HepG2 (cell line): ENCODE measurements around the gene SLC6A8. TPM values are rescaled to one million over a fixed set of nuclear protein-coding genes. Genes with fewer than 3 reads are reported as not detected.

Source experiments
- BORCS8-MEF2B ChIP-seq: sonication (generic); formaldehyde crosslinking; IDR thresholded peaks from 2 replicates; pipeline ENCODE4 v1.8.0; 2022; ENCODE audit warnings: mild to moderate bottlenecking, missing genetic modification reagents
- EEA1 ChIP-seq: sonication (generic); formaldehyde crosslinking; IDR thresholded peaks from 2 replicates; pipeline ENCODE4 v1.5.1; 2020; ENCODE audit warnings: mild to moderate bottlenecking, missing genetic modification reagents, borderline replicate concordance
- HDAC2 ChIP-seq: sonication (generic); formaldehyde crosslinking; IDR thresholded peaks from 2 replicates; pipeline ENCODE4 v1.4.0; 2020; ENCODE audit warnings: missing genetic modification reagents
- HOXA3 ChIP-seq: sonication (generic); formaldehyde crosslinking; IDR thresholded peaks from 2 replicates; pipeline ENCODE4 v1.5.0; 2020; ENCODE audit warnings: missing genetic modification reagents
- MBD4 ChIP-seq: IDR thresholded peaks from 2 replicates; pipeline ENCODE4 v1.6.1; 2012; ENCODE audit warnings: low read length, inconsistent platforms, borderline replicate concordance
- RFXAP ChIP-seq: sonication (generic); formaldehyde crosslinking; IDR thresholded peaks from 2 replicates; pipeline ENCODE4 v1.4.0; 2020; ENCODE audit warnings: missing genetic modification reagents, borderline replicate concordance
- TARDBP ChIP-seq: sonication (generic); formaldehyde crosslinking; IDR thresholded peaks from 2 replicates; pipeline ENCODE4 v1.8.0; 2022; ENCODE audit warnings: mild to moderate bottlenecking, missing genetic modification reagents
- TCF7 ChIP-seq: sonication (generic); IDR thresholded peaks from 2 replicates; pipeline ENCODE4 v1.6.1; 2016; ENCODE audit warnings: antibody characterized with exemption, low read depth
- YEATS4 ChIP-seq: sonication (generic); formaldehyde crosslinking; IDR thresholded peaks from 2 replicates; pipeline ENCODE4 v1.4.0; 2020; ENCODE audit warnings: missing genetic modification reagents, borderline replicate concordance
- ZFP62 ChIP-seq: sonication (generic); formaldehyde crosslinking; IDR thresholded peaks from 2 replicates; pipeline ENCODE4 v1.4.0; 2020; ENCODE audit warnings: missing genetic modification reagents
- ZNF484 ChIP-seq: sonication (generic); formaldehyde crosslinking; IDR thresholded peaks from 2 replicates; pipeline ENCODE4 v1.5.1; 2020; ENCODE audit warnings: mild to moderate bottlenecking, low read depth, missing genetic modification reagents, borderline replicate concordance
- ZNF737 ChIP-seq: sonication (generic); formaldehyde crosslinking; IDR thresholded peaks from 2 replicates; pipeline ENCODE4 v1.5.0; 2020; ENCODE audit warnings: missing genetic modification reagents, mild to moderate bottlenecking, borderline replicate concordance
- polyA plus RNA-seq, 8 experiments: library from polyadenylated mRNA; depleted of rRNA in 3 of 8; stranded (reverse) in 7 of 8; unstranded in 1 of 8; fragments of >200 nt; fragmentation: Illumina TruSeq in 4 of 8; extraction: Trizol in 4 of 8; gene quantifications; 2 replicates each; pipeline versions ENCODE4 v1.2.1 to v1.2.3, GENCODE V29; 2011 to 2016; ENCODE audit warnings: low read depth in 4 of 8, missing spikeins in 1 of 8, mixed read lengths in 1 of 8; ENCODE audit not compliant: insufficient read depth in 1 of 8
- total RNA-seq, 5 experiments: library from RNA; depleted of rRNA; stranded (reverse); fragments of >200 nt; fragmentation: Illumina TruSeq; extraction: Trizol; gene quantifications; 2 replicates each; pipeline ENCODE4 v1.2.3, GENCODE V29; 2016; ENCODE audit warnings: low read depth in 1 of 5
- TF ChIP-seq, protein P1 (sequence below): sonication (generic); formaldehyde crosslinking; IDR thresholded peaks from 2 replicates; pipeline ENCODE4 v1.4.0; 2020; ENCODE audit warnings: missing genetic modification reagents
- TF ChIP-seq, protein P2 (sequence below): sonication (generic); formaldehyde crosslinking; IDR thresholded peaks from 2 replicates; pipeline ENCODE4 v1.5.0; 2020; ENCODE audit warnings: missing genetic modification reagents, mild to moderate bottlenecking, borderline replicate concordance
- TF ChIP-seq, protein P3 (sequence below): sonication (generic); formaldehyde crosslinking; IDR thresholded peaks from 2 replicates; pipeline ENCODE4 v1.4.0; 2020; ENCODE audit warnings: missing genetic modification reagents, borderline replicate concordance
- TF ChIP-seq, protein P4 (sequence below): sonication (generic); formaldehyde crosslinking; IDR thresholded peaks from 2 replicates; pipeline ENCODE4 v1.4.0; 2020; ENCODE audit warnings: missing genetic modification reagents, borderline replicate concordance
- TF ChIP-seq, protein P5 (sequence below): sonication (generic); formaldehyde crosslinking; IDR thresholded peaks from 2 replicates; pipeline ENCODE4 v1.8.0; 2022; ENCODE audit warnings: mild to moderate bottlenecking, missing genetic modification reagents, moderate library complexity

Gene SLC6A8
- total and polyA plus RNA-seq, 2 of the 13 experiments (the other 11 are each of a cell fraction or from before 2014, with no cell fraction given), result 13.9 to 176 TPM

DNA sequence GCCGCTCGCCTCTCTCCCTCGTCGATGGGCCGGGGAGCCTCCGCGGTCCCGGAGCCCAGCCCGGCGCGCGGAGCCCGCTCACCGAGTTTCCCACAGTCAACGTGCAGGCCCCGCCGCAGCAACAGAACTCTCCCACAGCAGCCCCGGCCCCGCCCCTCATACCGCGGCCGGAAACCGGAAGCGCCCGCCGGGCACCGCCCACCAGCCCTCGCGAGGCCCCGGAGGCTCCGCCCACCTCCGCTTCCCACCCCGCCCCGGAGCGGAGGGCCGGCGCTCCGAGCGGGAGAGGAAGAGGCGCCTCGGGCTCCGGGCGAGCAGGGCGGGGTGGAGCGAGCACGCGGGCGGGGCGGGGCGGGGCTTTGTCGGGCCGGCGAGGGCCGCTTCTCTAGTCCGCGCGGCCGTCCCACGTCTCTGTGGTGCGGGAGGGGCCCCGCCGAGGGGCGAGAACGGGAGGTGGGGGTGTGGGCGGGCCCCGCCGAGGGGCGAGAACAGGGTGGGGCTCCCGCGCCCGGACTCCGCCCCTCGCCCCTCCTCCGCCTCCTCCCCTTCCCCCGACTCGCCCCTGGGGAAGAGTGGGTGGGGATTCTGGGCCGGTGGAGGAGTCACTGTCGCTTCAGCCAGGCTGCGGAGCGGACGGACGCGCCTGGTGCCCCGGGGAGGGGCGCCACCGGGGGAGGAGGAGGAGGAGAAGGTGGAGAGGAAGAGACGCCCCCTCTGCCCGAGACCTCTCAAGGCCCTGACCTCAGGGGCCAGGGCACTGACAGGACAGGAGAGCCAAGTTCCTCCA lies 36.7 kb downstream of the SLC6A8 start, which contains the start of the genes ABCD1 and BCAP31 (continued):
- TF ChIP-seq, protein P1, sequence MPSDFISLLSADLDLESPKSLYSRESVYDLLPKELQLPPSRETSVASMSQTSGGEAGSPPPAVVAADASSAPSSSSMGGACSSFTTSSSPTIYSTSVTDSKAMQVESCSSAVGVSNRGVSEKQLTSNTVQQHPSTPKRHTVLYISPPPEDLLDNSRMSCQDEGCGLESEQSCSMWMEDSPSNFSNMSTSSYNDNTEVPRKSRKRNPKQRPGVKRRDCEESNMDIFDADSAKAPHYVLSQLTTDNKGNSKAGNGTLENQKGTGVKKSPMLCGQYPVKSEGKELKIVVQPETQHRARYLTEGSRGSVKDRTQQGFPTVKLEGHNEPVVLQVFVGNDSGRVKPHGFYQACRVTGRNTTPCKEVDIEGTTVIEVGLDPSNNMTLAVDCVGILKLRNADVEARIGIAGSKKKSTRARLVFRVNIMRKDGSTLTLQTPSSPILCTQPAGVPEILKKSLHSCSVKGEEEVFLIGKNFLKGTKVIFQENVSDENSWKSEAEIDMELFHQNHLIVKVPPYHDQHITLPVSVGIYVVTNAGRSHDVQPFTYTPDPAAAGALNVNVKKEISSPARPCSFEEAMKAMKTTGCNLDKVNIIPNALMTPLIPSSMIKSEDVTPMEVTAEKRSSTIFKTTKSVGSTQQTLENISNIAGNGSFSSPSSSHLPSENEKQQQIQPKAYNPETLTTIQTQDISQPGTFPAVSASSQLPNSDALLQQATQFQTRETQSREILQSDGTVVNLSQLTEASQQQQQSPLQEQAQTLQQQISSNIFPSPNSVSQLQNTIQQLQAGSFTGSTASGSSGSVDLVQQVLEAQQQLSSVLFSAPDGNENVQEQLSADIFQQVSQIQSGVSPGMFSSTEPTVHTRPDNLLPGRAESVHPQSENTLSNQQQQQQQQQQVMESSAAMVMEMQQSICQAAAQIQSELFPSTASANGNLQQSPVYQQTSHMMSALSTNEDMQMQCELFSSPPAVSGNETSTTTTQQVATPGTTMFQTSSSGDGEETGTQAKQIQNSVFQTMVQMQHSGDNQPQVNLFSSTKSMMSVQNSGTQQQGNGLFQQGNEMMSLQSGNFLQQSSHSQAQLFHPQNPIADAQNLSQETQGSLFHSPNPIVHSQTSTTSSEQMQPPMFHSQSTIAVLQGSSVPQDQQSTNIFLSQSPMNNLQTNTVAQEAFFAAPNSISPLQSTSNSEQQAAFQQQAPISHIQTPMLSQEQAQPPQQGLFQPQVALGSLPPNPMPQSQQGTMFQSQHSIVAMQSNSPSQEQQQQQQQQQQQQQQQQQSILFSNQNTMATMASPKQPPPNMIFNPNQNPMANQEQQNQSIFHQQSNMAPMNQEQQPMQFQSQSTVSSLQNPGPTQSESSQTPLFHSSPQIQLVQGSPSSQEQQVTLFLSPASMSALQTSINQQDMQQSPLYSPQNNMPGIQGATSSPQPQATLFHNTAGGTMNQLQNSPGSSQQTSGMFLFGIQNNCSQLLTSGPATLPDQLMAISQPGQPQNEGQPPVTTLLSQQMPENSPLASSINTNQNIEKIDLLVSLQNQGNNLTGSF, result no peak
- TF ChIP-seq RFXAP (CRISPR knock-in tag), result no peak
- no peak for TF ChIP-seq BORCS8-MEF2B
- TF ChIP-seq, protein P2, sequence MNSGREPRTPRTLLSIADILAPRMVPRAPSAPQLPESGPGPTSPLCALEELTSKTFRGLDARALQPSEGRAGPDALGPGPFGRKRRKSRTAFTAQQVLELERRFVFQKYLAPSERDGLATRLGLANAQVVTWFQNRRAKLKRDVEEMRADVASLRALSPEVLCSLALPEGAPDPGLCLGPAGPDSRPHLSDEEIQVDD, result no peak
- TF ChIP-seq TARDBP (CRISPR knock-in tag), result no peak
- TF ChIP-seq ZNF484, result no peak
- TF ChIP-seq, protein P3, sequence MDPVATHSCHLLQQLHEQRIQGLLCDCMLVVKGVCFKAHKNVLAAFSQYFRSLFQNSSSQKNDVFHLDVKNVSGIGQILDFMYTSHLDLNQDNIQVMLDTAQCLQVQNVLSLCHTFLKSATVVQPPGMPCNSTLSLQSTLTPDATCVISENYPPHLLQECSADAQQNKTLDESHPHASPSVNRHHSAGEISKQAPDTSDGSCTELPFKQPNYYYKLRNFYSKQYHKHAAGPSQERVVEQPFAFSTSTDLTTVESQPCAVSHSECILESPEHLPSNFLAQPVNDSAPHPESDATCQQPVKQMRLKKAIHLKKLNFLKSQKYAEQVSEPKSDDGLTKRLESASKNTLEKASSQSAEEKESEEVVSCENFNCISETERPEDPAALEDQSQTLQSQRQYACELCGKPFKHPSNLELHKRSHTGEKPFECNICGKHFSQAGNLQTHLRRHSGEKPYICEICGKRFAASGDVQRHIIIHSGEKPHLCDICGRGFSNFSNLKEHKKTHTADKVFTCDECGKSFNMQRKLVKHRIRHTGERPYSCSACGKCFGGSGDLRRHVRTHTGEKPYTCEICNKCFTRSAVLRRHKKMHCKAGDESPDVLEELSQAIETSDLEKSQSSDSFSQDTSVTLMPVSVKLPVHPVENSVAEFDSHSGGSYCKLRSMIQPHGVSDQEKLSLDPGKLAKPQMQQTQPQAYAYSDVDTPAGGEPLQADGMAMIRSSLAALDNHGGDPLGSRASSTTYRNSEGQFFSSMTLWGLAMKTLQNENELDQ (CRISPR knock-in tag), result no peak
- no peak for TF ChIP-seq HDAC2 (CRISPR knock-in tag)
- no peak for TF ChIP-seq ZNF737
- TF ChIP-seq ZFP62 (CRISPR knock-in tag), result no peak
- TF ChIP-seq, protein P4, sequence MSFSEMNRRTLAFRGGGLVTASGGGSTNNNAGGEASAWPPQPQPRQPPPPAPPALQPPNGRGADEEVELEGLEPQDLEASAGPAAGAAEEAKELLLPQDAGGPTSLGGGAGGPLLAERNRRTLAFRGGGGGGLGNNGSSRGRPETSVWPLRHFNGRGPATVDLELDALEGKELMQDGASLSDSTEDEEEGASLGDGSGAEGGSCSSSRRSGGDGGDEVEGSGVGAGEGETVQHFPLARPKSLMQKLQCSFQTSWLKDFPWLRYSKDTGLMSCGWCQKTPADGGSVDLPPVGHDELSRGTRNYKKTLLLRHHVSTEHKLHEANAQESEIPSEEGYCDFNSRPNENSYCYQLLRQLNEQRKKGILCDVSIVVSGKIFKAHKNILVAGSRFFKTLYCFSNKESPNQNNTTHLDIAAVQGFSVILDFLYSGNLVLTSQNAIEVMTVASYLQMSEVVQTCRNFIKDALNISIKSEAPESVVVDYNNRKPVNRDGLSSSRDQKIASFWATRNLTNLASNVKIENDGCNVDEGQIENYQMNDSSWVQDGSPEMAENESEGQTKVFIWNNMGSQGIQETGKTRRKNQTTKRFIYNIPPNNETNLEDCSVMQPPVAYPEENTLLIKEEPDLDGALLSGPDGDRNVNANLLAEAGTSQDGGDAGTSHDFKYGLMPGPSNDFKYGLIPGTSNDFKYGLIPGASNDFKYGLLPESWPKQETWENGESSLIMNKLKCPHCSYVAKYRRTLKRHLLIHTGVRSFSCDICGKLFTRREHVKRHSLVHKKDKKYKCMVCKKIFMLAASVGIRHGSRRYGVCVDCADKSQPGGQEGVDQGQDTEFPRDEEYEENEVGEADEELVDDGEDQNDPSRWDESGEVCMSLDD (CRISPR knock-in tag), result no peak
- TF ChIP-seq YEATS4, result no peak
- TF ChIP-seq TCF7, result no peak
- no peak for TF ChIP-seq EEA1 (CRISPR knock-in tag)
- TF ChIP-seq MBD4, result no peak
- TF ChIP-seq, protein P5, sequence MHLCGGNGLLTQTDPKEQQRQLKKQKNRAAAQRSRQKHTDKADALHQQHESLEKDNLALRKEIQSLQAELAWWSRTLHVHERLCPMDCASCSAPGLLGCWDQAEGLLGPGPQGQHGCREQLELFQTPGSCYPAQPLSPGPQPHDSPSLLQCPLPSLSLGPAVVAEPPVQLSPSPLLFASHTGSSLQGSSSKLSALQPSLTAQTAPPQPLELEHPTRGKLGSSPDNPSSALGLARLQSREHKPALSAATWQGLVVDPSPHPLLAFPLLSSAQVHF (CRISPR knock-in tag), result no peak
- no peak; the same call in 1 of the 2 replicates for TF ChIP-seq HOXA3 (CRISPR knock-in tag)
